ENCODE measurements around the gene CDH4. TPM values are rescaled to one million over a fixed set of nuclear protein-coding genes. Genes with fewer than 3 reads are reported as not detected.

Gene CDH4
- total and polyA plus RNA-seq, 2 of the 8 experiments (the other 6 are each of a cell fraction or from before 2014, with no cell fraction given), result 4.3 to 7.9 TPM

GRCh38 chr20:61795669-61796630 lies 543.9 kb downstream of the CDH4 start (continued):
- TF ChIP-seq RBBP5 (IDR thresholded peaks at IDR 0.05; ENCODE audit: borderline replicate concordance, low read depth, low read length) (no peak), JUN (IDR thresholded peaks at IDR 0.05; ENCODE audit: low read depth, low read length) (no peak), HDAC6 (IDR thresholded peaks at IDR 0.05; ENCODE audit: low read depth, low read length) (no peak), RAD21 (IDR thresholded peaks at IDR 0.05 in 1 of 2, conservative IDR thresholded peaks at IDR 0.05 in 1 of 2; ENCODE audit: low read depth in 2 of 2, low read length in 2 of 2) (no peak), RXRA (IDR thresholded peaks at IDR 0.05; ENCODE audit: insufficient read depth, low read depth, low read length) (no peak), ATF3 (IDR thresholded peaks at IDR 0.05; ENCODE audit: insufficient read depth, low read depth, low read length) (no peak), YY1 (IDR thresholded peaks at IDR 0.05; ENCODE audit: low read depth, low read length) (no peak)

Data from H1 (cell line).